Trophoblast cell (in vitro differentiated cells and primary cell): ENCODE results near the gene LRMDA.

Experiments
- DNase-seq, 2 donors: peaks; one replicate each; pipeline ENCODE4 v3.0.0-alpha.2; 2016
- H2AFZ ChIP-seq: 2 replicates; pipeline ENCODE4 v1.6.1; 2013; ENCODE audit warnings: low read length, moderate library complexity, mild to moderate bottlenecking; ENCODE audit not compliant: insufficient read depth, poor library complexity
- H2AK5ac ChIP-seq: 2 replicates; pipeline ENCODE4 v1.6.1; 2013; ENCODE audit warnings: mild to moderate bottlenecking, low read length
- H2BK120ac ChIP-seq: 2 replicates; pipeline ENCODE4 v1.6.1; 2013; ENCODE audit warnings: low read length, mild to moderate bottlenecking, moderate library complexity; ENCODE audit not compliant: insufficient read depth, poor library complexity
- H2BK12ac ChIP-seq: 2 replicates; pipeline ENCODE4 v1.6.1; 2013; ENCODE audit warnings: mild to moderate bottlenecking, low read length, moderate library complexity
- H2BK5ac ChIP-seq: 2 replicates; pipeline ENCODE4 v1.6.1; 2013; ENCODE audit warnings: low read length, low read depth, moderate library complexity, mild to moderate bottlenecking; ENCODE audit not compliant: poor library complexity
- H3K14ac ChIP-seq: 2 replicates; pipeline ENCODE4 v1.6.1; 2013; ENCODE audit warnings: mild to moderate bottlenecking, low read length
- H3K18ac ChIP-seq: 2 replicates; pipeline ENCODE4 v1.6.1; 2013; ENCODE audit warnings: mild to moderate bottlenecking, low read length
- H3K23ac ChIP-seq: 2 replicates; pipeline ENCODE4 v1.6.1; 2013; ENCODE audit warnings: low read length
- H3K27ac ChIP-seq: 2 replicates; pipeline ENCODE4 v1.5.1; 2013; ENCODE audit warnings: low read depth, mild to moderate bottlenecking, inconsistent platforms, low read length, moderate library complexity
- H3K27me3 ChIP-seq: 2 replicates; pipeline ENCODE4 v1.6.1; 2013; ENCODE audit warnings: inconsistent platforms, mild to moderate bottlenecking, low read length, moderate library complexity; ENCODE audit not compliant: insufficient read depth
- H3K36me3 ChIP-seq, 2 experiments: 1 replicate in 1 of 2; 2 replicates in 1 of 2; pipeline ENCODE4 v1.6.1; 2013; ENCODE audit warnings: low read length in 2 of 2, mild to moderate bottlenecking in 2 of 2, moderate library complexity in 1 of 2; ENCODE audit not compliant: insufficient read depth in 2 of 2, control insufficient read depth in 1 of 2
- H3K4ac ChIP-seq: 2 replicates; pipeline ENCODE4 v1.6.1; 2013; ENCODE audit warnings: low read depth, mild to moderate bottlenecking, low read length, moderate library complexity
- H3K4me1 ChIP-seq, 2 experiments: 1 replicate in 1 of 2; 2 replicates in 1 of 2; pipeline ENCODE4 v1.6.1; 2013; ENCODE audit warnings: low read length in 2 of 2, mild to moderate bottlenecking in 2 of 2, moderate library complexity in 1 of 2; ENCODE audit not compliant: insufficient read depth in 2 of 2, control insufficient read depth in 1 of 2
- H3K4me2 ChIP-seq: 2 replicates; pipeline ENCODE4 v1.6.1; 2013; ENCODE audit warnings: inconsistent platforms, mild to moderate bottlenecking, low read length, moderate library complexity
- H3K4me3 ChIP-seq: 2 replicates; pipeline ENCODE4 v1.5.1; 2013; ENCODE audit warnings: mild to moderate bottlenecking, low read depth, low read length, inconsistent platforms
- H3K79me1 ChIP-seq: one replicate; pipeline ENCODE4 v1.6.1; 2013; ENCODE audit warnings: low read length
- H3K79me2 ChIP-seq: 2 replicates; pipeline ENCODE4 v1.6.1; 2013; ENCODE audit warnings: low read length, mild to moderate bottlenecking; ENCODE audit not compliant: control insufficient read depth, insufficient read depth, poor library complexity
- H3K9ac ChIP-seq: 2 replicates; pipeline ENCODE4 v1.6.1; 2013; ENCODE audit warnings: mild to moderate bottlenecking, low read length
- H3K9me3 ChIP-seq: 2 replicates; pipeline ENCODE4 v1.6.1; 2013; ENCODE audit warnings: low read depth, mild to moderate bottlenecking, control low read depth, inconsistent platforms, low read length; ENCODE audit not compliant: insufficient read depth
- H4K12ac ChIP-seq: 2 replicates; pipeline ENCODE4 v1.6.1; 2013; ENCODE audit warnings: low read depth, mild to moderate bottlenecking, low read length, moderate library complexity
- H4K8ac ChIP-seq: 2 replicates; pipeline ENCODE4 v1.6.1; 2013; ENCODE audit warnings: low read depth, mild to moderate bottlenecking, low read length, moderate library complexity
- H4K91ac ChIP-seq: one replicate; pipeline ENCODE4 v1.6.1; 2013; ENCODE audit warnings: low read depth, mild to moderate bottlenecking, low read length, moderate library complexity
- WGBS: extraction: QIAGEN DNeasy Blood & Tissue Kit; methylation state at CpG from one replicate; pipeline ENCODE4 v1.1.7; 2013; ENCODE audit warnings: missing lambda C conversion rate; ENCODE audit not compliant: insufficient read length, insufficient coverage; ENCODE audit errors: extremely low coverage; 5-methylcytosine and 5-hydroxymethylcytosine counted together

LRMDA gene

DNA sequence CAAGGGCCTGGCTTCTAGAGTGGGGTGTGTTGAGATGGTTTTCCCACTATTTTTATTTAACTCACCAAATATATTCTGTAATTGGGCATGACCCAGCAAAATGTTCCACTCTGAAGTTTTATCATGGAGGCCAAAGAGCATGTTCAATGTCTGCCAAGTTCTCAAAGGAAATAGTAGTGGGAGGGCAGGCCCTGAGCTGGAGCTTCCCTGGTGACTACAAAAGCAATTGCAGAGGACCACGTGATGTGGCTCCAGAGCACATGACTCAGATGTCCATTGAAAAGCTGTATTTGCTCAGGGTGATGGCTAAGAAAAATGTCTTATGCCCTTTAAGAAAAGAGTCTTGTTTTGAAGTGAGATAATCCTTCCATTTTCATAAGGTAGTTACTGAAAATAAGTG lies 1024.8 kb downstream of the LRMDA start:
- Histone ChIP-seq H2BK120ac (no peak overlapping the region), H2BK12ac (no peak overlapping the region), H2BK5ac (no peak overlapping the region), H3K4me3 (no peak overlapping the region), H3K27ac (no peak overlapping the region), H3K79me2 (no peaks in the 10 kb centered on the region), H3K9ac (no peak overlapping the region), H3K9me3 (no peaks in the 10 kb centered on the region), H4K12ac (no peak overlapping the region), H3K4me2 (no peak overlapping the region), H3K18ac (no peak overlapping the region), H2AK5ac (no peak overlapping the region), H4K8ac (no peak overlapping the region), H3K4me1 (no peaks in the 10 kb centered on the region), H3K4ac (no peak overlapping the region), H3K27me3 (no peaks in the 10 kb centered on the region), H2AFZ (no peak overlapping the region), H3K23ac (no peak overlapping the region), H3K79me1 (no peaks in the 10 kb centered on the region), H3K36me3 (no peaks in the 10 kb centered on the region), H3K14ac (no peak overlapping the region), H4K91ac (no peak overlapping the region)
- no peak for DNase-seq
- WGBS = no CpG with 5 or more reads among the region's 1 CpG

DNA sequence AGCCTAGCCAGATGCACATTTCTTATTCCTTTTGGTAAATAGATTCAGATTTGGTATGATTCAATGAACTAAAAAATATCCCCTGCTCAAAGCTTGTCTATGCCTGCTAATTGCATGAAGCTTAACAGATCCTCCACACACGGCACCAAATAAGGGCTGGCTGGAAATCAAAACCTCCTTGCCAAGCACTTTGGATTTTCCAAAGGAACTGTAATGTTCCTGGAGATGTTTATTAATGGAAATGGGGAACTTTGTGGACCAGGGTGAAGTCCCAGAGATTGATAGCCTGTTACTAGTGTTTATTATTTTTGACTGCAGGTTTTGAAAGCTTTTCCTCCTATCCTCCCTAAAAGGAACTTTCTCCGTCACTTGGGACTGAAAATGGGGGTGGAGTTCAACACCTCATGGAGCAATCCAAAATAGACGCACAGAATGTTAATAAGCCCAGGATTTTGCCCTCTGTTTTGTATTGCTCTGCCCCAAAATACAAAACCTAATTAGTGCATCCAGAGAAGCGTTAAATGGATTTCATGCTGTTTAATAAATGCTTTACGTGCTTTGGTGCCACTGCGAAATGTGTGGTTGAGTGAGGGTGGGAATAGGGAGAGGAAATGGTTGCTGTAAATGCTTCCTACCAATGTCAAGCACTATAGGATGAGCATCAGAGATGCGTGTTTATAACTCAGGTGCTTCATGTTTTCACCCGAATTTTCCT lies 1027.7 kb downstream of the LRMDA start:
- Histone ChIP-seq H3K23ac (no peak overlapping the region), H3K4ac (no peak overlapping the region)

GRCh38 chr10:76461024-76461423 lies 1029.6 kb downstream of the LRMDA start:
- Histone ChIP-seq H2BK120ac (no peak overlapping the region), H3K4ac (no peak overlapping the region), H3K4me1 (no peaks in the 10 kb centered on the region), H3K23ac (no peak overlapping the region), H2AK5ac (no peak overlapping the region), H3K36me3 (no peaks in the 10 kb centered on the region), H3K79me2 (no peaks in the 10 kb centered on the region), H4K91ac (no peak overlapping the region), H3K4me3 (no peak overlapping the region), H2BK5ac (no peak overlapping the region), H2BK12ac (no peak overlapping the region), H3K18ac (no peak overlapping the region), H3K27me3 (no peaks in the 10 kb centered on the region), H3K14ac (no peak overlapping the region), H3K9me3 (no peaks in the 10 kb centered on the region), H4K8ac (no peak overlapping the region), H3K27ac (no peak overlapping the region), H3K9ac (no peak overlapping the region), H3K4me2 (no peak overlapping the region), H3K79me1 (no peaks in the 10 kb centered on the region), H2AFZ (no peak overlapping the region), H4K12ac (no peak overlapping the region)
- no CpG with 5 or more reads among the region's 3 CpGs for WGBS
- no peak for DNase-seq

More for the DNA sequence above, 1027.7 kb downstream of the LRMDA start:
- H3K36me3 ChIP-seq = no peaks in the 10 kb centered on the region
- no peak overlapping the region for H3K27ac ChIP-seq
- H4K91ac ChIP-seq = no peak overlapping the region
- H3K27me3 ChIP-seq = no peaks in the 10 kb centered on the region
- no peak overlapping the region for H2AFZ ChIP-seq
- H3K9me3 ChIP-seq = no peaks in the 10 kb centered on the region
- H3K4me2 ChIP-seq = no peak overlapping the region
- H2BK120ac ChIP-seq = no peak overlapping the region
- no peaks in the 10 kb centered on the region for H3K79me2 ChIP-seq
- H4K8ac ChIP-seq = no peak overlapping the region
- H3K18ac ChIP-seq = no peak overlapping the region
- no peak overlapping the region for H3K9ac ChIP-seq
- no peak overlapping the region for H2BK5ac ChIP-seq
- no peak overlapping the region for H2AK5ac ChIP-seq
- H3K4me3 ChIP-seq = no peak overlapping the region
- WGBS = no CpG with 5 or more reads among the region's 8 CpGs
- H3K14ac ChIP-seq = no peak overlapping the region
- H4K12ac ChIP-seq = no peak overlapping the region
- no peak overlapping the region for H2BK12ac ChIP-seq
- no peaks in the 10 kb centered on the region for H3K4me1 ChIP-seq
- DNase-seq = no peak
- no peaks in the 10 kb centered on the region for H3K79me1 ChIP-seq

DNA sequence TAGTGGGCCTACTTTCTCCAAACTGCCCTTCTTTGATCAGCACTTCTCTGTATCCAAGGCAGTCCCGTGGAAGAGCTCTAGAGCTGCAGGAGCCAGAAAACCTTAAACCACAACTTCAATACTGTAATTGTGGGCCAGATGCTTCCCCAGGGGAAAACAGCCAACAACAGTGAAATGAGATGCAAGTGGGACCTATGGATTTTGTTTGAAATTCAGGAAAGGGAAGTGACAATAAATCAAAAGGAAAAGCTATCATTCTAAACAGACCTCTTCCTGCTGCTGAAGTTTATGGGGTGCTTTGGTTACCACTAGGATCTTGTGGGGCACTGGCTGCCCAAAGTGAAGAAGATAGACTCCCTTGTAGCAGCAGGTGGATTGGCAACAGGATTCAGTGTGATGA lies 1031.7 kb downstream of the LRMDA start:
- Histone ChIP-seq H3K4me2 (no peak overlapping the region), H3K9me3 (no peaks in the 10 kb centered on the region), H3K14ac (no peak overlapping the region), H4K91ac (no peak overlapping the region), H3K18ac (no peak overlapping the region), H3K79me2 (no peaks in the 10 kb centered on the region), H4K8ac (no peak overlapping the region), H3K27ac (no peak overlapping the region), H3K27me3 (no peaks in the 10 kb centered on the region), H3K36me3 (no peaks in the 10 kb centered on the region), H3K23ac (no peak overlapping the region), H3K4ac (no peak overlapping the region), H4K12ac (no peak overlapping the region), H3K79me1 (no peaks in the 10 kb centered on the region), H3K4me3 (no peak overlapping the region), H2BK5ac (no peak overlapping the region), H2BK120ac (no peak overlapping the region), H2BK12ac (no peak overlapping the region), H3K9ac (no peak overlapping the region), H3K4me1 (no peaks in the 10 kb centered on the region), H2AK5ac (no peak overlapping the region), H2AFZ (no peak overlapping the region)
- no peak for DNase-seq
- WGBS = no CpG with 5 or more reads among the region's 1 CpG
